ENCODE data around the gene BLOC1S1.

DNA sequence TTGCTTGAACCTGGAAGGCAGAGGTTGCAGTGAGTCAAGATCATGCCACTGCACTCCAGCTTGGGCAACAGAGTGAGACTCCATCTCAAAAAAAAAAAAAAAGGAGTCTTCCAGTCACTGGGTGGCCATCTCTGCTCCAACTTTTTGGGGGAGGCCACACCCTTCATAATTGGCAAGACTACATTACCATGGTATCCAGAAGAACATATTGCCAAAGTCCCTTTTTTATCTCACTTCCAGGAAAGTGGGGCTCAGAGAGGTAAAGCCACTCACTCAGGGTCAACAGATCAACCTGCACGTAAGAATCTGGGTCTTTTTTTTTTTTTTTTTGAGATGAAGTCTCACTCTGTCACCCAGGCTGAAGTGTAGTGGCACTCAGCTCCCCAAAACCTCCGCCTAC lies 18.0 kb downstream of the BLOC1S1 start:
- TF ChIP-seq CTCF (IDR thresholded peaks at IDR 0.05) = no peak
- no peak for TF ChIP-seq POLR2A (IDR thresholded peaks at IDR 0.05; ENCODE audit: low read depth)
- TF ChIP-seq EP300 (IDR thresholded peaks at IDR 0.05) = no peak
- no peak for TF ChIP-seq POLR2AphosphoS5 (IDR thresholded peaks at IDR 0.05)

Measured in esophagus muscularis mucosa (tissue), 4 donors.